Inflammatory macrophage (primary cell): Measurements from ENCODE around the gene HGD.
"Not testable (repeated sequence)": the region's sequence is repeated elsewhere in the genome, so short reads cannot be mapped to it uniquely, and the experiment has no call there.

Experiments
- DNase-seq, 2 donors: peaks; one replicate each; pipeline ENCODE4 v3.0.0-alpha.2; 2020 to 2022

HGD gene

DNA sequence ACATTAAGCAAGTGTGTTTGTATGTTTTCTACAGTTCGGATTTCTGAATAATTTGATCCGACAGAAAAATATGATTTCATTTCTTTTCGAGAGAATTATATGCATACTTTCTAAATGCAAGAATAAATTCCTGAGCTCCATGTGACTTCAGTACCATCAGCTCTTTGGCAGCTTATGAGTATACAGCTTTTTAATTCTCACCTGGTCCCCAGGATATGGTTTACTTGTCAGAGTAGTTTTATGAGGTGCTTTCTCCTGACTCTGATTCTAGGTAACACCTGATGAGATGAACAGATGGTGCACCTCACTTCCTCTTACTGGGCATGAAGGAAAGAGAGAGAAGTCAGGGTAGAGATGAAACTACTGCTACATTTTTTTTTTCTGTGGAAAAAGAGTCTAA lies 3.1 kb downstream of the HGD start:
- no peak for DNase-seq

DNA sequence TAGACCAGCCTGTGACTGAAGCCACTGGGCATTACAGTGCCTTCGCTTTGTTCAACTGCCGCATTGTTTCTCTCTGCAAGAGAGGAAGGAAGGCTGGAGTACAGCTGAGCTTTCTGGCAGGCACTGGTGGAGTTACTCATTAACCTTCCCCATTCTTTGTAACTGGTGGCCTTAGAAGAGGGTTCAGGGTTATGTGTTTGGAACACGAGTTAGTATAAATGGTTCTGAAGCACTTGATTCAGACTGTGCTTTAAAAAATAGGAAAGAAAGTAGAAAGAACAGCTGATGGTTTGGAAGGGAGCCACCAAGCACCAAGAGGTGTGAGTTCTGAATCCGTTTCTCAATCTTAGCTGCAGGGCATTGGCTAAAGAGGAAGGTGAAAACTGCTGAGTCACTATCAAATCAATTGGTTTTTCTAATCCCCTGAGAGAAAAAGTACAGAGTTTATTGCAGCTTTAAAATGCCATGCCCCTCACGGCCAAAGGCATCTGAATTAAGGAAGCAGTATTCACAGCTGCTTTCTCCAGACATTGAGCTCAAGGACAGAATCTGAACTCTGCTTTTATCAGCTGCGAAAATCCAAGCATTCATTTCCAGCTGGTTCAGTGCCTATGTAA lies 3.6 kb downstream of the HGD start:
- peak; percentile 66 to 70 for DNase-seq

DNA sequence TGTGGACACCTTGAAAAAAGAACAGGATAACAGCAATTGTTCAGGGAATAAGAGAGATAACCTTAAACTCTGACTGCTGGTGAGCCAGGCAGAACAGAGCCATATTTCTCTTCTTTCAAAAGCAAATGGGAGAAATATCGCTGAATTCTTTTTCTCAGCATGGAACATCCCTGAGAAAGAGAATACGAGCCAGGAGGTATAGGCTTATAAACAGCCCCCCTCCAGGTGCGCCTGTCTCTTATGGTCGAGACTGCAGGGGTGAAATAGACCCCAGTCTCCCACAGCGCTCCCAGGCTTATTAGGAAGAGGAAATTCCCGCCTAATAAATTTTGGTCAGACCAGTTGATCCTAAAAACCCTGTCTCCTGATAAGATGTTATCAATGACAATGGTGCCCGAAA lies 4.8 kb downstream of the HGD start:
- DNase-seq: not testable (repeated sequence)

DNA sequence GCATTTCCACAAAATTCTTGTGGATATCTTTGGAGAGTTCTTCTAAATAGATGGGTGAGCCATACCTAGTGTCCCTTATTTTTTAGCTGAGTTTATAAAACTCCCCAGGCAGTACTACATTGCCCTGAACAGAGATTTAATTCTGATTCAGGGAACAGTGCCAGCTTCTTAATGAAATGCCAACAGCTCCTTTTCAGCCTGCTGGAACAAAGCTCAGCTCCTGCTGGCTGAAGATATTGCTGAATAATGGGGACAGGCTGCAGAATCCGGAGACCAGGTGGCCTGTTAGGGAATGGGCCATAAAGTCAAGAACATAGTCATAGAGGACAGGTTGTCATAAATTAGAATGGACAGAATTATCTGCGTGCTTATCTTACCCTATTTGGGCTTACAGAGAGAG lies 8.9 kb downstream of the HGD start:
- no peak for DNase-seq

DNA sequence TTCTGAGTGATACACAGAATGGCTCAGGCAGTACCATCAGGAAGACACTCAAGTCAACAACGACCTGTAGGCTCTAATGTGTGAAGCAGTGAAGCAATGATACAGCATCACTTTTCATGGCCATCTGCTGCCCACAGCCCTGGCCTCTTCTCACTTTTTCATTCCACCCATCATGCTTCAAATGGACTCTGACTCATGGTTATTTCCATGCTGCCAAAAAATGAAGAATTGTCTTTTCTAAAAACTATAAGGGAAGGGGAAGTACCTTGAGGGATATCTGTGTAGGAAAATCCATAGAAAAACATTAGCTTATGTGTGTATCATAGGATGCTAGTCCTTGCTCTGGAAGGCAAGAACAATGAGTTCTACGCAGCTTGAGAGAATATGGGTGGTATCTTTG lies 11.5 kb downstream of the HGD start:
- DNase-seq: no peak

DNA sequence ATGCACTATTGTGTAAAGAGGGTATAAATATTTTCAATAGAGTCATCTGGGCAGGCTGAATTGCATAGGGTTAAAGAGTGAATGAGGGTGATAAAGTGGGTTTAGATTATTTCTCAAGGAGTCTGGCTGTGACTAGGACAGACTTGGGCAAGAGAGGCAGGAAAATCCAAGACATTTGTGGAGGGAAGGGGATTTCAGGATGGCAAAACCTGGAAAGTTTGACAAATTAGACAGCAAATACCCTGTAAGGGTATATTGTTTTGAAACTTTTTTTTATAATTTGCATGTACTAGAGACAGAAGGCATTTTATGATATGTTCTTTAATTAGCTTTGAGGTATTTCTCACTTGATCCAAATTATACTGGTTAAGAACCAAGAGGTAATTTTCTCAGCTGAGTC lies 17.1 kb downstream of the HGD start:
- no peak for DNase-seq

DNA sequence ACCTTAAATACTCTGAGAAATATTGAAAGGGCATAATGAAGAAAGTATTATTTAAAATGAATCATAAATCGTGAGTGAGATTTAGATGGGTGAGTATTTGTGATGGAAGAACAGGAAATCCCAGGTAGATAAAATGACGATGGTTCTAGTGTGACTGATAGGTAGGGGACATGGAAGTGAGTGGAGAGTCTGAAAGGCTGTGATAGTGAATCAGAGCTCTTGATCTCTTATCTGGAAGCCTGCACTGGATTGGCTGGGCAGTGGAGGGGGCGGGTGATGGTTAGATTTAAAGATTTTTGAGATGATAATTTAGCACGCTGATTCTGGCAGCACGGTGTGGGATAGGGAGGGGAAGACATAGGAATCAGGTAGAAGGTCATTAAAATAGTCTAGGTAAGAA lies 20.1 kb downstream of the HGD start:
- no peak for DNase-seq

DNA sequence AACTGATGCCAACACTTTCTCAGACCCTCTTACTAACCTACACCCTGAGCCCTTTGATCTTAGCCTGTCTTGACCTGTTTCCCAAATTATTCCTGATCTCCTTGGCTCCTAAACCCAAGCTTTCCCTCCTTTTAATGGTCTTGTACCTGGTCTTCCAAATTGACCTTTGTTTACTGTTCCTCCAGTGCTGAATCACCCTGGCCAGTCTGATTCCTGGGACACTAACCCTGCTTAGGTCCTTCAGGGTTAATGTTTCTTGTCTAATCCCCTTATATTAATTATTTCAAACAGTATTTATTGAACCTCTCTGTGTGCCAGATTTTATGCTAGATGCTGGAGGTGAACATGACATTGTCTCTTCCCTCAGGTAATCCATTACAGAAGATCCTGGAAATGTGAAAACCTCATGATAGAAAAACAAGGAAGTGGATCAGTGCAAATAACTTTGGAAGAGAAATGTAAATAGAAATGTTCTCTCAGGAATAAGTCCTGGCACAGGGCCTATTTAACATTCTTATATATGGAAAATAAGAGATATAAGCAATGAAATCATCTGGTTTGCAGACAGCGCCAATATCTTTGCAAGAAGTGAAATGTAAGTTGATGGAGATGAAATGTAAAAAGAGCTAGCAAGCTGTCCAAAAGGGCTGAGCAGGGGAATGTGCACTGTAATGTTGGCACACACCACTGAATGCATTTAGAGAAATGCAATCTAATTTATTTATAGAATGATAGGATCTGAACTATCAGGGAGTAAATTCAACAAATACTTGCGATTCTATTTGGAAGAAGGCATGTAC lies 20.7 kb downstream of the HGD start:
- DNase-seq: no peak

DNA sequence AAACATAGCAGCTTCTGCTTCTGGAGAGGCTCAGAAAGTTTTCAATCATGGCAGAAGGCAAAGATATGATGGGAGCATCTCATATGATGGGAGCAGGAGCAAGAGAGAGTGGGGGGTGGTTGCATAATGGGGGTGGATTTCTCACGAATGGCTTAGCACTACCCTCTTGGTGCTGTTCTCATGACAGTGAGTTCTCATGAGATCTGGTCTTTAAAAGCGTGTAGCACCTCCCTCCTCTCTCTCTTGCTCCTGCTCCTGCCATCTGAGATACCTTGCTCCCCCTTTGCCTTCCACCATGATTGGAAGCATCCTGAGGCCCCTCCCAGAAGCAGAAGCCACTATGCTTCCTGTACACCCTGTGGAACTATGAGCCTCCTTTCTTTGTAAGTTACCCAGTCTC lies 22.2 kb downstream of the HGD start:
- no peak for DNase-seq

DNA sequence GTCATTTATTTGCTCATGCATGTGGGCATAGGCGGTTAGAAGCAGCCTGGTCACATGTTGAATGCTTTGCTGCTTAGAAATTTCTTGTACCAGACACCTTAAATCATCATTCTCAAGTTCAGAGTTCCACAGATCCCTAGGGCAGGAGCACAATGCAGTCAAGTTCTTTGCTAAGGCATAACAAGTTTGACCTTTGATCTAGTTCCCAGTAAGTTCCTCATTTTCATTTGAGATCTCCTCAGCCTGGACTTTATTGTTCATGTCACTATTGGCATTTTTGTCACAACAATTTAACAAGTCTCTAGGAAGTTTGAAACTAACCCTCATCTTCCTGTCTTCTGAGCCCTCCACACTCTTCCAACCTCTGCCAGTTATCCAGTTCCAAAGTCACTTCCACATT lies 22.8 kb downstream of the HGD start:
- peak; percentile 52 to 56 for DNase-seq

DNA sequence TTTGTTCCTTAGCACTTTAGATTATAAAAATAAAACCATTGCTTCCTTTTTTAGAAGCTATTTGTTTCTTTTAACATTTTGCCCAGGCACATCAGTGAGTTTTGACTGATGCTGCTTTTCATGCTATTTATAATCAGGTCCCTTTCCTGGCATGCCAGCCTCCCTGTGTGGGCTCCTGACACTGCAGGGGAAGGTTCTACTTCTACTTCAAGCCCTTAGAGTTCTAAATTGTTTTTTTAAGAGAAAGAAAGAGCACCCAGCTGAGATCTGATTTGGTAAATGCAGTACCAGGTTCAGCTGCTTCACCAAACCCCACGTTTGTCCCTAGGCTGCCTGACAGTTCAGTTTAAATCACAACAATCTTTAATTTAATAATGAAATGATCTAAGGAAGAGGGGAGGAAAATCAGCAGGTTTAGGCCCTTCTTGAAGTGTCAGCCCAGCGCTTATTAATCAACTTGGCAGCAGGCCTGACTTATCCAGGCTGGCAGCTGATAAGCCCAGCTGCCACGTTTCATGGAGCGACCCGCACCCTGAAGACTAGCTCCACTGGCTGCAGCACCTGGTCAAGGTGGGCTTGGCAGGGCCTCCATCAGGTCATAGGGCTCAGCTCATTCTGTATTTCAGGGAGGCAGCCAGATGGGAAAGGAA lies 29.0 kb downstream of the HGD start:
- no peak for DNase-seq

DNA sequence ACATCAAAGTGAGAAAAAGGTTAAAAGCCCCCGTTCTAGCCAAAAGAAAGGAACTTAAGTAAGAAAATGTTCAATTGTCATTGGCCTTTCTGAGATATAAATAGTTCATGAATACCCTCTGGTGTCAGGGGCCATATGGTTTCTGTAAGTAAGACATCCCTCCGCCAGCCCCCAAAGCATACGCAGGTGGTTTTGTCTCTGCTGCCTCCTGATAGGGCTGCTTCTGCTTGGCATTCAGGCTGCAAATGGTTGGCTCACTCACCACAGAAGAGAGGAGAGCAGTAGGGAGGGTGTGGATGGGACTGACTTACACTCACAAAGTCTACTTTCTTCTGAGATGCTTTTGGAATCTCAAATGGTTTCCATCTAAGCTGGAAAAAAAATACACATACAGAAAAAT lies 29.8 kb downstream of the HGD start:
- no peak for DNase-seq

DNA sequence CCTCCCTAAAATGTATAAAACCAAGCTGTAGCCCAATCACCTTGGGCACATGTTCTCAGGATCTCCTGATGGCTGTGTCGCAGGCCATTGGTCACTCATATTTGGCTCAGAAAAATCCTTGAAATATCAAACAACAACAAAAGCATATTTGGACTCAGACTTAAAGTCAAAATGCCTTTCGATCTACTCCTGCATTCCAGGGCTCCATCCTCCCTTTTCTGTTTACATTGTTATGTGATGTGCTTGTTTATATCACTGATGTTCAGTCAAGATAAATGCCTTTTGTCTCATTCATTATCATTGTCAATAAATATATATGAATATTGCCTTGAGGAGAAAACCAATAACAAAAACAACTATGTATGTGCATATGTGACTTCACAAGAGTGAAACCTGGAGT lies 31.7 kb downstream of the HGD start:
- DNase-seq: no peak

DNA sequence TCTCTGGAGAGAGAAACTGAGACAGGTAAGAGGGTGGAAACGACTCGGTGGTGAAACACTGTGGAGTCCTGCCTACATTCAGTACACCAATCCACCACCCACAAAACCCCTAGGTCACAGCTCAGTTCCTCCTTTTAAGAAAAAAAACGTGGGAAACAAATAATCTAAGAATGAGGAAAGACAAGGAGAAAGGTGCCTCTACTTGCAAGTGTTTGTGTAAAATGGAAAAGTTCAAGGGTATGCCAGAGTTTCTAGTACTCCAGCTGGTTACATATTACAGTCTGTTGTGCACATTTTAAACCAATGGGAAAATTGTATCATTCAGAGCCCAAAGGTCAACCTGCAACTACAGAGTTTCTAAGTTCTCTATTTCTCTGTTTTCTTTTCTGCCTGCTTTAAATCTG lies 32.2 kb downstream of the HGD start:
- peak; percentile 49 for DNase-seq

DNA sequence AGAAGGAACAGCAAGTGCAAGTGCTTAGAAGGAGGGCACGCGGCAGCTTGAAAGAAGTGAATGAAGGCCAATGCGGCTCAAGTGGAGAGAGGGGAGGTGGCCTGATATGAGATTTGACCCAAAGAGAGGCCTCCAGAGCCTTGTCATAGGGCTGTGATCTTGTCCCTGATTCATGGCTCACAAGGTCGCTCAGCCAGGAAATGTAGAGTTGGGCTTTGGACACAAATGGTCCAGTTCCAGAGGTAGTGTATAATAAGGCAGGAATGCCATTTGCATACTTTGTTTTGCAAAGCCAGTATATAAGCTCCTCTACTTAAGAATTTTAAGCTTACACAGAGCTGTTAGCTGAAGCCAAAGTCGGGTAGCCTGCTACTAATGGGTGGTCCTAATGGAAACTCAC lies 33.7 kb downstream of the HGD start:
- DNase-seq: no peak

DNA sequence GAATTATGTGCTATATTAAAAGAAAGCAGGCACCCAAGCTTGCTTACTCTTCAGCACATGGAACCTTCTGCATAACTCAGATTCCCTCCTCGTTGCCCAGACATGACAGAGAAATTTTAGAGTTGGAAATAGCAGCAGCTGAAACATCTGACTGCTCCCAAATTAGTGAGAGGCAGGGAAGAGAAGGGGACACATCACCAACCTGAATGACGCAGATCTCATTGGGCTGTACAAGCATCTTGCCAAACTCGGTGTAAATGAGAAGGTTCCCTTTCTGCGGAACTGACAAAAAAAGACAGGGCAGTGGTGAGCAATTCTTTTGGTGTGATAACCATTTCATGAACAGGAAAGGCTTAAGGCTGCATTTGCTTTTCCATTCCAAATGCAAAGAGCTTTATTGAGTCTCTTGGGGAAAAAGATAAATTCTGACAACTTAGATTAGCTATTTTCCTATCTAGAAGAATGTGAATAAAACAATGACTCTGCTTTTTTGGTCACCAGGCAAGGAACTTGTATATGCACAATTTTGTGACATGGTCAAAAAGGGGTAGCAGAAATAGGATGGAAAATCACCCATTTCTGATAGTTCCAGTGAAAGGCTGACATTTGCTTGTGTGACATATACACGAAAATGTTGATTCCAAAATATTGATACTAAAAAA lies 35.1 kb downstream of the HGD start:
- DNase-seq: peak in 1 of 2 donors; percentile 54

DNA sequence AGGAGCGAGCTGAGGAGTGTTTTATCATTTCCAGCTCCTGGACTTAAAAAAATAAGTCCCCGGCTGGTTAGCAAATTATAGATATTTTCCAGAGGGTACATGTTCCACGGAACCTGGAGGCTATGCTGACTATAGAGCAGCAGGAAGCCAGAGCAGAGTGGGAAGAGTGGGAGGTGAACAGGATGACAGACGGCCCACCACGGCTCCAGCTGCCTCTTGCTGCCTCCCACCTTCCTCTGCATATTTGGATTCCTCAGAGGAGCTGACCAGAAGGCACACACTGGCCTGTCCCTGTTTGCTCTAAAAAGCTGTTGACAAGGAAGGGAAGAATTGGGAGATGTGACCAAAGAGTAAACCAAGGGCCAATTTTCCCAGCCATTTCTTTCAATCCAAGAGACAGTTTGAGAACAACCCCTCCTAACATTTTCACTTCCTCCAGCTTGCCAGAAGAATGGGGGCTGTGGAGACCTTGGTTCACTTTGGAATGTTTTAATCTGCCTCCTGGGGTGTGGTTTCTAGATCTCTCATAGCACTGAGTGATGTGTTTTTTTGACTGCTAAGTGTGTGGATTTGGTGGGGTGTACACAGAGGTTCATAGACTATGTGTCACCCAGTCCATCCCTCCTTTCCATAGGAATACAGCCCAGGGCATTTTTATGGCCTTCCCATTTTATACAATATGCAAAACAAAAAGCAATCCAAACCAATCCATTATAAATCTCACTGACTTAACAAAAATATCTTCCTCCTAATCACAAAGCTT lies 36.8 kb downstream of the HGD start:
- DNase-seq: peak in 1 of 2 donors; percentile 67

DNA sequence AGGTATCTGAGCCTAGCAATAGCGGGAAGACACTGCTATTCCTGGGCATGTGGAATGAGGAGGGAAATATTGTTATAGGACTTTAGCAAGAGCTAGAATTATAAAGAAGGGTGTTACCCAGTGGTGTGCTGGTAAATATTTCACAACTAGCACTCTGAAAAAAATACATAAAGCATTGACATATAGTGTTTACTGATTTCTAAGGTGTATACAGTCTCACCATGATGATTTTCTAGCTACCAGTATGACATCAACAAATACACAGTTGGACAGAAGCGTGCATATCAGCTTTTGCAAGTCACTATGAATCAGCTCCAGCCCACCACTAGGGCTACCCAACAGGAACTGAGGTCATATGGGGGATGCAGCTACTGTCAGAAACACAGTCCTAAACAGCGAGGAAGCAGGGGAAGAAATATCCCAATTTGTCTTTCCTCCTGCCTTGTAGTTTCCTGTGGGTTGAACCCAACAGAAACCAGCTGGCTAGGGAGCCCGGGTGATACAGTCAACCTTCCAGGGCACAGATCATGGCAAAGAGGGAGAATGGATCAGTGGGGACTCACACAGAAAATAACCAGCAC lies 39.6 kb downstream of the HGD start:
- DNase-seq: peak; percentile 85 to 96

DNA sequence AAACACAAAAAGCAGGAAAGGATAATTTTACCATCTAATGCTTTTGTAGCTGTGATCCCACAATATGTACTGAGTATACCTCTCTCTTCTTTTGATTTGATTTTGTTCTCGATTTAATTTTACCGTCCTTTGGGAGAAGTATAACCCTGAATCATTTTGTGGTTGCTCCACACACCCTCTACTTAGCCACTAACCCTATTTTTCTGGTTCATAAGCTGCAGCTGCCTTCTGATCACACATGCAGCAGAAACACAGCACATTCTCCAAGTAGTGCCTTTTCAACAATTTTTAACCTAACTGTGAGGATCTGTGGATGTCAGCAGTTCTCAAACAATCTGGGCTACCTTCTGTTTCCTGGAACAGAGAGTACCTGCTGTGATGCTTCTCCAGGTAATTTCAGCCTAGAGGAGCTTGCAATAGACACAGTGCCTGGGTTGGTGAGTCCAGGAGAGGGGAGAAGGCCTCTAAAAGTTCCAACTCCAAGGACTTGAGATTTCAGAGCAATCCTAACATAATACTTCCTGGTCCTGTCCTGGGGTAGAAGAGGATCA lies 40.3 kb downstream of the HGD start:
- no peak for DNase-seq

DNA sequence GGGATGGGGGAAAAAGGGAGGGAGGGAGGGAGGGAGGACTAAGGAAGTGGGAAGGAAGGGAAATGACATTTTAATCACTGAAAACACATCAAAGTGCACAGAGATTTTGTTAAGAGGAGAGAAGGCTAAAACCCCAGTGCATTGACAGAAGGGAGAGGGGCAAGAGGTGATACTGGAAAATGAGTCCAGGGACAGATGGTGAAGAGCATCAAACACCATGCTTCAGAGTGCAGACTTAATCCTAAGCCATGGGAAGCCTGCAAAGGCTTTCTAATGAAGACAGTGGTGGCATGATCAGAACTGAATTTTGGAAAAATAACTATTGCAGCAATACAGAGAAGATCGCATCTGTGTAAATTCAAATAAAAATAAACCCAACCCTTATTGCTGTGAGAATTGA lies 41.8 kb downstream of the HGD start:
- DNase-seq: no peak

DNA sequence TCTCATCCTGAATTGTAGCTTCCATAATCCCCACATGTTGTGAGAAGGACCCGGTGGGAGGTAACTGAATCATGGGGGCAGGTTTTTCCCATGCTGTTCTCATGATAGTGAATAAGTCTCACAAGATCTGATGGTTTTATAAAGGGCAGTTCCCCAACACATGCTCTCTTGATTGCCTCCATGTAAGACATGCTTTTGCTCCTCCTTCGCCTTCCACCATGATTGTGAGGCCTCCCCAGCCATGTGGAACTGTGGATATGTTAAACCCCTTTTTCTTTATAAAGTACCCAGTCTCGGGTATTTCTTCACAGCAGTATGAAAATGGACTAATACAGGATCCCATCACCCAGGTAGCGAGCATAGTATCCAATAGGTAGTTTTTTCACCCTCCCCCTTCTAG lies 43.2 kb downstream of the HGD start:
- DNase-seq: not testable (repeated sequence)
